MG63 (cell line): ENCODE data around the gene CDC14A. TPM values are rescaled to one million over a fixed set of nuclear protein-coding genes. Genes with fewer than 3 reads are reported as not detected.
"Not testable (repeated sequence)": the region's sequence is repeated elsewhere in the genome, so short reads cannot be mapped to it uniquely, and the experiment has no call there.

Experiments
- DNase-seq: peaks from one replicate; pipeline ENCODE4 v3.0.0-alpha.2; 2020
- H3K27me3 ChIP-seq: fragments of 250-450 bp; sonication (Bioruptor Pico); 2 replicates; pipeline ENCODE4 v1.5.1; 2020; ENCODE audit warnings: mild to moderate bottlenecking, moderate library complexity
- H3K36me3 ChIP-seq: fragments of 250-450 bp; sonication (Bioruptor Pico); 2 replicates; pipeline ENCODE4 v1.5.1; 2020; ENCODE audit warnings: mild to moderate bottlenecking, moderate library complexity
- H3K4me3 ChIP-seq: fragments of 250-450 bp; sonication (Bioruptor Pico); 2 replicates; pipeline ENCODE4 v1.5.1; 2020; ENCODE audit warnings: mild to moderate bottlenecking, moderate library complexity
- H3K9me3 ChIP-seq: fragments of 250-450 bp; sonication (Bioruptor Pico); 2 replicates; pipeline ENCODE4 v1.5.1; 2020; ENCODE audit warnings: mild to moderate bottlenecking, moderate library complexity
- total RNA-seq: library from RNA; depleted of rRNA; stranded (reverse); fragments of >200 nt; shearing (Covaris generic); gene quantifications from 2 replicates; pipeline ENCODE4 v1.2.3, GENCODE V29; 2014; ENCODE audit warnings: low replicate concordance

Gene CDC14A
- total RNA-seq, 1 experiment from 2014 or later = 0.46 TPM

GRCh38 chr1:100378956-100379355 lies 26.6 kb downstream of the CDC14A start:
- no peaks in the 10 kb centered on the region for H3K36me3 ChIP-seq
- DNase-seq = no peak
- H3K27me3 ChIP-seq = no peaks in the 10 kb centered on the region; the same call in 1 of the 2 replicates
- no peaks in the 10 kb centered on the region for H3K9me3 ChIP-seq
- no peak overlapping the region for H3K4me3 ChIP-seq

- DNase-seq = no peak
- H3K27me3 ChIP-seq = no peaks in the 10 kb centered on the region; the same call in 1 of the 2 replicates
- H3K9me3 ChIP-seq = no peaks in the 10 kb centered on the region
- no peak overlapping the region for H3K4me3 ChIP-seq
- no peaks in the 10 kb centered on the region for H3K36me3 ChIP-seq
These were observed 28.3 kb downstream of the CDC14A start for GRCh38 chr1:100380635-100381034.

- Histone ChIP-seq H3K36me3 (no peaks in the 10 kb centered on the region), H3K27me3 (no peaks in the 10 kb centered on the region; the same call in 1 of the 2 replicates), H3K4me3 (no peak overlapping the region), H3K9me3 (no peaks in the 10 kb centered on the region)
- no peak for DNase-seq
These were observed 30.4 kb downstream of the CDC14A start for GRCh38 chr1:100382657-100383056.

- H3K27me3 ChIP-seq = no peaks in the 10 kb centered on the region; the same call in 1 of the 2 replicates
- H3K4me3 ChIP-seq = no peak overlapping the region
- H3K36me3 ChIP-seq = no peaks in the 10 kb centered on the region
- no peaks in the 10 kb centered on the region for H3K9me3 ChIP-seq
- DNase-seq = no peak
These were observed 31.6 kb downstream of the CDC14A start for GRCh38 chr1:100383743-100384405.

GRCh38 chr1:100387209-100387608 lies 34.9 kb downstream of the CDC14A start:
- no peaks in the 10 kb centered on the region for H3K27me3 ChIP-seq
- H3K4me3 ChIP-seq = no peak overlapping the region
- no peaks in the 10 kb centered on the region for H3K36me3 ChIP-seq
- no peak for DNase-seq
- H3K9me3 ChIP-seq = no peaks in the 10 kb centered on the region

- Histone ChIP-seq H3K36me3 (no peaks in the 10 kb centered on the region), H3K4me3 (no peak overlapping the region), H3K9me3 (no peaks in the 10 kb centered on the region), H3K27me3 (no peaks in the 10 kb centered on the region)
- no peak for DNase-seq
These were observed 35.5 kb downstream of the CDC14A start for GRCh38 chr1:100387657-100388350.

- H3K9me3 ChIP-seq = no peaks in the 10 kb centered on the region
- H3K27me3 ChIP-seq = no peaks in the 10 kb centered on the region
- DNase-seq = no peak
- H3K4me3 ChIP-seq = no peak overlapping the region
- H3K36me3 ChIP-seq = no peaks in the 10 kb centered on the region
These were observed 38.2 kb downstream of the CDC14A start for GRCh38 chr1:100390531-100390930.

- DNase-seq = no peak
These were observed 39.4 kb downstream of the CDC14A start for GRCh38 chr1:100391675-100392074.

GRCh38 chr1:100392756-100393155 lies 40.5 kb downstream of the CDC14A start:
- H3K27me3 ChIP-seq = no peaks in the 10 kb centered on the region
- no peak for DNase-seq
- no peaks in the 10 kb centered on the region for H3K36me3 ChIP-seq
- no peaks in the 10 kb centered on the region for H3K9me3 ChIP-seq
- no peak overlapping the region for H3K4me3 ChIP-seq

More at GRCh38 chr1:100391675-100392074, 39.4 kb downstream of the CDC14A start:
- H3K36me3 ChIP-seq = no peaks in the 10 kb centered on the region
- H3K9me3 ChIP-seq = no peaks in the 10 kb centered on the region
- no peak overlapping the region for H3K4me3 ChIP-seq
- H3K27me3 ChIP-seq = no peaks in the 10 kb centered on the region

- H3K4me3 ChIP-seq = no peak overlapping the region
These were observed 42.0 kb downstream of the CDC14A start for GRCh38 chr1:100394285-100394684.

GRCh38 chr1:100395913-100396312 lies 43.6 kb downstream of the CDC14A start:
- no peak for DNase-seq
- Histone ChIP-seq H3K9me3 (no peaks in the 10 kb centered on the region), H3K27me3 (no peaks in the 10 kb centered on the region), H3K4me3 (no peak overlapping the region), H3K36me3 (no peaks in the 10 kb centered on the region)

More at GRCh38 chr1:100394285-100394684, 42.0 kb downstream of the CDC14A start:
- H3K27me3 ChIP-seq = no peaks in the 10 kb centered on the region
- no peaks in the 10 kb centered on the region for H3K36me3 ChIP-seq
- no peaks in the 10 kb centered on the region for H3K9me3 ChIP-seq
- DNase-seq = no peak

- Histone ChIP-seq H3K9me3 (no peaks in the 10 kb centered on the region), H3K36me3 (no peaks in the 10 kb centered on the region), H3K4me3 (no peak overlapping the region), H3K27me3 (no peaks in the 10 kb centered on the region)
- DNase-seq = no peak
These were observed 44.3 kb downstream of the CDC14A start for GRCh38 chr1:100396651-100397050.

- Histone ChIP-seq H3K9me3 (no peaks in the 10 kb centered on the region), H3K36me3 (no peaks in the 10 kb centered on the region), H3K27me3 (no peaks in the 10 kb centered on the region), H3K4me3 (no peak overlapping the region)
- DNase-seq = no peak
These were observed 45.4 kb downstream of the CDC14A start for GRCh38 chr1:100397681-100398080.

GRCh38 chr1:100398648-100399047 lies 46.3 kb downstream of the CDC14A start:
- Histone ChIP-seq H3K4me3 (no peak overlapping the region), H3K27me3 (no peaks in the 10 kb centered on the region), H3K9me3 (no peaks in the 10 kb centered on the region), H3K36me3 (no peaks in the 10 kb centered on the region)
- no peak for DNase-seq

GRCh38 chr1:100400404-100400803 lies 48.1 kb downstream of the CDC14A start:
- Histone ChIP-seq H3K9me3 (no peaks in the 10 kb centered on the region), H3K27me3 (no peaks in the 10 kb centered on the region), H3K4me3 (no peak overlapping the region), H3K36me3 (no peaks in the 10 kb centered on the region)
- DNase-seq = no peak

GRCh38 chr1:100404821-100405220 lies 52.5 kb downstream of the CDC14A start:
- no peak for DNase-seq
- H3K4me3 ChIP-seq = no peak overlapping the region
- no peaks in the 10 kb centered on the region for H3K27me3 ChIP-seq
- H3K9me3 ChIP-seq = no peaks in the 10 kb centered on the region
- H3K36me3 ChIP-seq = no peaks in the 10 kb centered on the region

GRCh38 chr1:100405902-100406301 lies 53.6 kb downstream of the CDC14A start:
- H3K27me3 ChIP-seq, H3K36me3 ChIP-seq, DNase-seq, H3K4me3 ChIP-seq, H3K9me3 ChIP-seq: not testable (repeated sequence)

GRCh38 chr1:100407390-100407789 lies 55.1 kb downstream of the CDC14A start:
- not testable (repeated sequence) for H3K4me3 ChIP-seq, H3K36me3 ChIP-seq, DNase-seq, H3K27me3 ChIP-seq, H3K9me3 ChIP-seq
